Tibial nerve (tissue), 4 donors: ENCODE results near the gene TFG.

Source experiments
- CTCF ChIP-seq, 5 experiments: fragments of 200-600 bp in 3 of 5; fragments of 450-650 bp in 2 of 5; sonication (generic) in 3 of 5; IDR thresholded peaks; one replicate each; pipeline ENCODE4 v1.5.1; 2016 to 2019; ENCODE audit warnings: antibody characterized with exemption in 5 of 5, mild to moderate bottlenecking in 3 of 5, moderate library complexity in 2 of 5
- EP300 ChIP-seq, 2 donors: sonication (generic); formaldehyde crosslinking; IDR thresholded peaks; one replicate each; pipeline ENCODE4 v1.6.1; 2017; ENCODE audit warnings: antibody characterized with exemption in 2 of 2, mild to moderate bottlenecking in 1 of 2
- POLR2A ChIP-seq, 2 donors: fragments of 450-650 bp; IDR thresholded peaks; one replicate each; pipeline ENCODE4 v1.6.1; 2017; ENCODE audit warnings: antibody characterized with exemption in 2 of 2, mild to moderate bottlenecking in 2 of 2, moderate library complexity in 2 of 2

- TF ChIP-seq CTCF (IDR thresholded peaks at IDR 0.05) = no peak
- no peak for TF ChIP-seq EP300 (IDR thresholded peaks at IDR 0.05)
- TF ChIP-seq POLR2A (IDR thresholded peaks at IDR 0.05) = no peak
These were observed 678 bp upstream of the TFG start for GRCh38 chr3:100708644-100708988.
